Measurements from ENCODE around the gene XPNPEP3. TPM values are rescaled to one million over a fixed set of nuclear protein-coding genes. Genes with fewer than 3 reads are reported as not detected.

Gene XPNPEP3
- total and polyA plus RNA-seq, 2 of the 4 experiments (the other 2 are of a cell fraction) = 9.3 to 10.9 TPM

GRCh38 chr22:40960145-40960544, 103.2 kb downstream of the XPNPEP3 start:
- Histone ChIP-seq H3K56ac (ENCODE audit: extremely low read depth, insufficient read depth, low read length) (no peak overlapping the region), H4K5ac (ENCODE audit: low read depth, low read length) (no peak overlapping the region), H3K4me2 (ENCODE audit: low read depth, low read length) (no peak overlapping the region), H4K20me1 (ENCODE audit: insufficient read depth, low read length) (peaks cover 8% of the 10 kb centered on the region), H3K9me3 (ENCODE audit: control insufficient read depth, insufficient read depth, low read length) (no peaks in the 10 kb centered on the region), H2BK120ac (ENCODE audit: low read depth, low read length) (no peak overlapping the region), H2BK15ac (ENCODE audit: low read depth, low read length) (no peak overlapping the region), H3K14ac (replicated peaks; ENCODE audit: low read depth, low read length) (no peak overlapping the region), H3K23ac (ENCODE audit: low read depth, low read length) (0 out of 2 replicates have a peak overlapping the region, but pooled peaks have one; percentile 21), H2AFZ (replicated peaks; ENCODE audit: low read length, poor library complexity) (no peak overlapping the region), H3K27ac (ENCODE audit: insufficient read depth, low read length) (no peak overlapping the region), H3K27me3 (ENCODE audit: control insufficient read depth, insufficient read depth, low read length) (no peaks in the 10 kb centered on the region), H3K36me3 (ENCODE audit: control insufficient read depth, insufficient read depth, low read length) (peaks cover 42% of the 10 kb centered on the region), H2BK5ac (ENCODE audit: low read depth, low read length, poor library complexity, severe bottlenecking) (no peak overlapping the region), H3K4me1 (ENCODE audit: control insufficient read depth, insufficient read depth, low read length) (no peaks in the 10 kb centered on the region), H3K79me1 (ENCODE audit: low read depth in 1 of 2, low read length in 2 of 2) (peaks cover 41 to 57% of the 10 kb centered on the region in 2 experiments), H4K91ac (ENCODE audit: insufficient read depth, low read depth, low read length) (no peak overlapping the region), H2AK5ac (ENCODE audit: low read depth, low read length) (no peak overlapping the region), H3K4ac (ENCODE audit: low read depth, low read length) (no peak overlapping the region), H2AK9ac (replicated peaks; ENCODE audit: low read depth, low read length, poor library complexity) (no peak overlapping the region), H3K4me3 (ENCODE audit: insufficient read depth, low read depth, low read length) (no peak overlapping the region), H3K9ac (ENCODE audit: low read depth, low read length) (no peak overlapping the region), H3K9me1 (ENCODE audit: insufficient read depth, low read length) (no peaks in the 10 kb centered on the region), H3K18ac (ENCODE audit: low read depth, low read length) (no peak overlapping the region), H2BK20ac (ENCODE audit: low read depth, low read length) (no peak overlapping the region), H4K8ac (ENCODE audit: low read depth in 2 of 2, low read length in 2 of 2) (no peak overlapping the region)
- ATAC-seq (ENCODE audit: low read depth) (no peak), DNase-seq (no peak)
- ChIA-PET POLR2A (ENCODE audit: unreplicated experiment) (no interaction called here), CTCF (no interaction called here)
- intact Hi-C loops (cut with micrococcal nuclease) = no loop called here
- dilution Hi-C loops (cut with HindIII; ENCODE audit: low sequenced_read_pairs, unreplicated experiment) = no loop called here
- no CpG with 5 or more reads among the region's 2 CpGs for WGBS, 2 experiments (ENCODE audit: extremely low coverage in 2 of 2, insufficient read length in 1 of 2)
- TF ChIP-seq RAD21 (IDR thresholded peaks at IDR 0.05; ENCODE audit: low read length) (no peak), BHLHE40 (IDR thresholded peaks at IDR 0.05; ENCODE audit: low read depth, low read length) (no peak), MAZ (IDR thresholded peaks at IDR 0.05; ENCODE audit: borderline replicate concordance, low read depth, low read length) (no peak), NFE2L2 (IDR thresholded peaks at IDR 0.05; ENCODE audit: low read depth, low read length) (no peak), USF2 (IDR thresholded peaks at IDR 0.05; ENCODE audit: low read depth, low read length) (no peak), MXI1 (IDR thresholded peaks at IDR 0.05; ENCODE audit: borderline replicate concordance, low read depth, low read length) (no peak), MAFK (IDR thresholded peaks at IDR 0.05; ENCODE audit: low read depth, low read length) (no peak), CTCF (conservative IDR thresholded peaks at IDR 0.05; ENCODE audit: low read depth, low read length) (no peak), POLR2A (IDR thresholded peaks at IDR 0.05; ENCODE audit: low read depth, low read length) (no peak), RFX5 (IDR thresholded peaks at IDR 0.05; ENCODE audit: low read depth, low read length) (no peak), SMC3 (IDR thresholded peaks at IDR 0.05; ENCODE audit: low read depth, low read length) (no peak), CHD1 (IDR thresholded peaks at IDR 0.05; ENCODE audit: low read depth, low read length) (no peak), FOS (IDR thresholded peaks at IDR 0.05; ENCODE audit: low read depth, low read length) (no peak), RCOR1 (IDR thresholded peaks at IDR 0.05; ENCODE audit: insufficient replicate concordance, low read length) (no peak), CEBPB (IDR thresholded peaks at IDR 0.05; ENCODE audit: low read depth, low read length) (no peak), ELK1 (IDR thresholded peaks at IDR 0.05; ENCODE audit: borderline replicate concordance, low read depth, low read length) (no peak)
- BruUV-seq (replicated peaks) = no TSS peak
- in situ Hi-C loops (cut with MboI; ENCODE audit: low sequenced_read_pairs) = no loop called here
